ENCODE results near the gene PPP1R14B.

GRCh38 chr11:64227405-64227956 is 19.3 kb downstream of the PPP1R14B start:
- TF ChIP-seq, protein P1, sequence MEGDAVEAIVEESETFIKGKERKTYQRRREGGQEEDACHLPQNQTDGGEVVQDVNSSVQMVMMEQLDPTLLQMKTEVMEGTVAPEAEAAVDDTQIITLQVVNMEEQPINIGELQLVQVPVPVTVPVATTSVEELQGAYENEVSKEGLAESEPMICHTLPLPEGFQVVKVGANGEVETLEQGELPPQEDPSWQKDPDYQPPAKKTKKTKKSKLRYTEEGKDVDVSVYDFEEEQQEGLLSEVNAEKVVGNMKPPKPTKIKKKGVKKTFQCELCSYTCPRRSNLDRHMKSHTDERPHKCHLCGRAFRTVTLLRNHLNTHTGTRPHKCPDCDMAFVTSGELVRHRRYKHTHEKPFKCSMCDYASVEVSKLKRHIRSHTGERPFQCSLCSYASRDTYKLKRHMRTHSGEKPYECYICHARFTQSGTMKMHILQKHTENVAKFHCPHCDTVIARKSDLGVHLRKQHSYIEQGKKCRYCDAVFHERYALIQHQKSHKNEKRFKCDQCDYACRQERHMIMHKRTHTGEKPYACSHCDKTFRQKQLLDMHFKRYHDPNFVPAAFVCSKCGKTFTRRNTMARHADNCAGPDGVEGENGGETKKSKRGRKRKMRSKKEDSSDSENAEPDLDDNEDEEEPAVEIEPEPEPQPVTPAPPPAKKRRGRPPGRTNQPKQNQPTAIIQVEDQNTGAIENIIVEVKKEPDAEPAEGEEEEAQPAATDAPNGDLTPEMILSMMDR (IDR thresholded peaks at IDR 0.05) = no peak
- TF ChIP-seq POLR2A (IDR thresholded peaks at IDR 0.05) = no peak
- TF ChIP-seq EP300 (IDR thresholded peaks at IDR 0.05) = no peak

Measured in ovary (tissue), 3 donors.